Lower leg skin (tissue), 4 donors: ENCODE results near the gene PKD1. TPM values are rescaled to one million over a fixed set of nuclear protein-coding genes. Genes with fewer than 3 reads are reported as not detected.
"Not testable (repeated sequence)": the region's sequence is repeated elsewhere in the genome, so short reads cannot be mapped to it uniquely, and the experiment has no call there.

ENCODE experiments used
- DNase-seq, 2 donors: peaks; one replicate each; pipeline ENCODE4 v3.0.0-alpha.2; 2019; ENCODE audit warnings: low spot score in 2 of 2
- H3K4me3 ChIP-seq: fragments of 200-600 bp; sonication (generic); 2 replicates; pipeline ENCODE4 v1.5.1; 2017; ENCODE audit warnings: mild to moderate bottlenecking, low read depth; ENCODE audit not compliant: poor library complexity, severe bottlenecking
- POLR2A ChIP-seq, 2 donors: fragments of 450-650 bp; IDR thresholded peaks; one replicate each; pipeline ENCODE4 v1.6.1; 2016 to 2017; ENCODE audit warnings: antibody characterized with exemption in 2 of 2, mild to moderate bottlenecking in 1 of 2, moderate library complexity in 1 of 2
- WGBS, 2 donors: methylation state at CpG; one replicate each; pipeline ENCODE4 v1.1.5; 2018; 5-methylcytosine and 5-hydroxymethylcytosine counted together
- intact Hi-C: fragments of 100-400 bp; cut with DNase I; formaldehyde crosslinking; loops from one replicate; pipeline ENCODE4 v1.15.0; 2023; ENCODE audit warnings: low total_unique reads
- total RNA-seq, 4 donors: library from RNA; depleted of rRNA; stranded (reverse); fragments of >200 nt; gene quantifications; one replicate each; pipeline ENCODE4 v1.1.0, GENCODE V29; 2016
- TF ChIP-seq, protein P1 (sequence below), 3 donors: fragments of 450-650 bp; IDR thresholded peaks; one replicate each; pipeline ENCODE4 v1.5.1; 2016; ENCODE audit warnings: antibody characterized with exemption in 3 of 3, mild to moderate bottlenecking in 3 of 3, moderate library complexity in 2 of 3

The PKD1 gene
- total RNA-seq, 4 donors from 2014 or later: 125 to 266 (median 192) TPM

DNA sequence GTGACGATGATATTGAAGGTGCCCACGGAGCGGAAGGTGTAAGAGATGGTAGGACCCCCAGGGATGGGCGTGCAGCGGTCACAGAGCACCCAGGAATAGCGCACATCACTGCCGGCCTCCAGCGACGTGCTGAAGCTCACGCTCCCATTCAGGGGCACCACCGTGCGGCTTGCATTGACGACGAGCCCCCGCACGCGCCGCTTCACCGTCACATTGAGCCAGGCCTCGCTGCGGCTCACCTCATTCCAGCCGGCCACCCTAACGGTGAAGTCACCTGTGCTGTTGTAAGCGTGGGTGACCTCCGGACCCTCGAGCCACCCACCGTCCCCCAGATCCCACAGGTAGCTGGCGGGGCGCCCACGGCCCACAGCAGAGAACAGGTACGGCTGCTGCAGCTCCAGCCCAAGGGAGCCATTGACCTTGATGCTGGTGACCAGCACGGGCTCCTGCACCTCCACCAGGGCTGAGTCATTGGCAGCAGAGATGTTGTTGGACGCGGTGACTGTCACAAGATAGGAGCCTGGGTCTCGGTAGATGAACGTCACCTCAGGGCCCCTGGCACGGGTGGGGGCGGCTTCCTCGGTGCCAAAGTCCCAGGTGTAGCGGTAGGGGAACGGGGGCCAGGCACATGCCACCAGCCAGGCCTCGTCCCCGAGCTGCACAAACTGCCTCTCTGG is 25.2 kb downstream of the PKD1 start:
- intact Hi-C loops, DNase-seq, H3K4me3 ChIP-seq: not testable (repeated sequence)
- 89 to 93% methylated on average over 23 to 38 of the region's 43 CpGs for WGBS, 2 donors

GRCh38 chr16:2109872-2110271 is 25.8 kb downstream of the PKD1 start:
- H3K4me3 ChIP-seq, intact Hi-C loops, DNase-seq: not testable (repeated sequence)
- 85 to 95% methylated on average over 10 to 12 of the region's 23 CpGs for WGBS, 2 donors

DNA sequence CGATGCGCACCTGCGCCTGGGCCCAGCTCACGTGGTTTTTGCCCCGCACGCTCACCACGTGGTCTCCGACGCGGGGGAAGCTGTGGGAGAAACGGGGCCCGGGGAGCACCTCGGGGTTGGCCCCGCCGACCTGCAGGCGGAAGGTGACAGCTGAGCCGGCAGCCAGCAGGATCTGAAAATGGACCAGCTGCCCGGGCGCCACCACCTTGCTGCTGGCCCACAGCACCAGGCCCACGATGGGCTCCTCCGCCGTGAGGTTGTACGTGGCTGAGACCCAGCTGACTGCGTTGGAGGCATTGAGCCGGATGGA is 26.5 kb downstream of the PKD1 start:
- intact Hi-C loops, H3K4me3 ChIP-seq, DNase-seq: not testable (repeated sequence)
- 93 to 94% methylated on average over 23 to 24 of the region's 25 CpGs for WGBS, 2 donors

GRCh38 chr16:2108446-2109270 is 27.0 kb downstream of the PKD1 start:
- DNase-seq, H3K4me3 ChIP-seq, intact Hi-C loops: not testable (repeated sequence)
- WGBS, 2 donors: 96 to 97% methylated on average over 47 to 58 of the region's 73 CpGs

GRCh38 chr16:2107791-2108125 is 27.9 kb downstream of the PKD1 start:
- WGBS, 2 donors: 88 to 97% methylated on average over 12 to 18 of the region's 23 CpGs
- intact Hi-C loops, H3K4me3 ChIP-seq, DNase-seq: not testable (repeated sequence)

DNA sequence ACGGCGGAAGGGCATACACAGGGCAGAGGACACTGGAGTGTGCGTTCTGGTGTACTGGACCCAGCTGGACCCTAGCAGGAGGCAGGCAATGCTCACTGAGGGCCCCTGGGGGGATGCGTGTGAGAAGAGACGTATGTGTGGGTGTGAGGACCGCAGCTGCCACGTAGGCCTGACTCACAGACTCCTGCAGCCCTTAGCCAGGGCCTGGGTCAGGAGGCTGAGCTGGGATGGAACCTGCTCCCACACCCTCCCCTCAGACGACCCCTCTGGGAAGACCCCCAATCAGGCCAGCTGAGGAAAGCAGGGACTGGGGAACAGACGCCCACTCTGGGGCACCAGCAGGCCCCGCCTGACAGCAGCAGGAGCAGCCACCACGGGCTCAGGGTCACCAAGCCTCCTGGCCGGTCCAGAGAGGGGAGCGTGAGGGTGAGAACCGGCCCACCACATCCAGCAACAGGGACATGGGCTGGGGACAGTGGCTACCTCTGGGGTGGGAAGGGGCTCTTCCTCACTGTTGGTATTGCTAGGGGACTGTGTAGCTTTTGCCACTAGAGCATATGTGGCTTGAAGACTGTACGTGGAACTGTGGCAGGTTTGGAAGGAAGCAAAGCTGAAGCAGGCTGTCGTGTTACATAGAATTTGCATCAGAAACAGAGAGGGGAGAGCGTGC is 28.4 kb downstream of the PKD1 start:
- DNase-seq, H3K4me3 ChIP-seq, intact Hi-C loops: not testable (repeated sequence)
- WGBS, 2 donors: 75 to 87% methylated on average over 16 to 17 of the region's 17 CpGs

- intact Hi-C loops, DNase-seq, H3K4me3 ChIP-seq: not testable (repeated sequence)
- WGBS, 2 donors: 93% methylated on average over 14 to 24 of the region's 38 CpGs
Measured at GRCh38 chr16:2106211-2106610, 29.5 kb downstream of the PKD1 start.

- intact Hi-C loops, DNase-seq: not testable (repeated sequence)
- 90 to 92% methylated on average over 10 to 17 of the region's 22 CpGs for WGBS, 2 donors
Measured at GRCh38 chr16:2105769-2106168, 29.9 kb downstream of the PKD1 start.

DNA sequence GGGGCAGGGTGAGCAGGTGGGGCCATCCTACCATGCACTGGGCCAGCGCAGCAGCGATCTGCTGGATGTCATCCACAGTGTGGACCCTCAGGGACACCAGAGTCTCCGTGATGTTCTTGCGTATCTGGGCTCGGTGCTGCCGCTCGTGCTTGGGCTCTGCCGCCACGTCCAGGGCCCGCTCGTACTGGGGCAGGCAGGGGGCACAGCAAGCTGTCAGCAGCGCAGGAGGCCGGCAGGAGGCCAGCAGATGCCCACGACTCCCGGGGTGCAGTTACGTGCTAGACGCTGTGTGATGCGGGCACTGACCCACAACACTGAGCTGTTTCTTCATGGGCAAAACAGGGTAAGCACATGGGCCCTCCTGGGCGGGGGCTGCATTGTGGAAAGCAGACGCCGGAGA is 30.4 kb downstream of the PKD1 start:
- intact Hi-C loops, H3K4me3 ChIP-seq, DNase-seq: not testable (repeated sequence)
- WGBS, 2 donors: 93 to 96% methylated on average over 13 to 21 of the region's 21 CpGs

More at GRCh38 chr16:2105769-2106168, 29.9 kb downstream of the PKD1 start:
- not testable (repeated sequence) for H3K4me3 ChIP-seq

DNA sequence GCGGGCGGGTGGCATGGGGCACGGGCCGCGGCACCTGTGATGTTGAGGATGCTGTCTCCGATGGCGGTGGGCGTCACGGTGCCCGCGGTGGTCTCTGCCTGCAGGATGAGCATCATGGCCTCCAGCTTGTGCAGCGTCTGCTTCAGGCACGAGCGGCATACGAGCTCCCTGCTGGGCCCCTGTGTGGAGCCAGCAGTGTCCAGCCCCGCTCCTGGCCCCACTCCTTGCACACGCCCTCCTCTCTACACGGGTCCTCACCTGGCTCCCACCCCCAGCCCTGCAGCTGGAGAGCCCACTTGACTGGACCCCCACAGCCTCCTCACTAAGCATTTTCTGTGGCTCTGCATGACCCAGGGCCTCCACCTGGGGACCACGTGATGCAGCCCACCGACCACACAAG is 31.2 kb downstream of the PKD1 start:
- intact Hi-C loops, DNase-seq, H3K4me3 ChIP-seq: not testable (repeated sequence)
- WGBS, 2 donors: 60% methylated on average over 1 of the region's 20 CpGs; no CpG with 5 or more reads in 1 of the 2 donors

- H3K4me3 ChIP-seq: no peak overlapping the region
- DNase-seq: no peak
- TF ChIP-seq POLR2A (IDR thresholded peaks at IDR 0.05): no peak
- TF ChIP-seq, protein P1, sequence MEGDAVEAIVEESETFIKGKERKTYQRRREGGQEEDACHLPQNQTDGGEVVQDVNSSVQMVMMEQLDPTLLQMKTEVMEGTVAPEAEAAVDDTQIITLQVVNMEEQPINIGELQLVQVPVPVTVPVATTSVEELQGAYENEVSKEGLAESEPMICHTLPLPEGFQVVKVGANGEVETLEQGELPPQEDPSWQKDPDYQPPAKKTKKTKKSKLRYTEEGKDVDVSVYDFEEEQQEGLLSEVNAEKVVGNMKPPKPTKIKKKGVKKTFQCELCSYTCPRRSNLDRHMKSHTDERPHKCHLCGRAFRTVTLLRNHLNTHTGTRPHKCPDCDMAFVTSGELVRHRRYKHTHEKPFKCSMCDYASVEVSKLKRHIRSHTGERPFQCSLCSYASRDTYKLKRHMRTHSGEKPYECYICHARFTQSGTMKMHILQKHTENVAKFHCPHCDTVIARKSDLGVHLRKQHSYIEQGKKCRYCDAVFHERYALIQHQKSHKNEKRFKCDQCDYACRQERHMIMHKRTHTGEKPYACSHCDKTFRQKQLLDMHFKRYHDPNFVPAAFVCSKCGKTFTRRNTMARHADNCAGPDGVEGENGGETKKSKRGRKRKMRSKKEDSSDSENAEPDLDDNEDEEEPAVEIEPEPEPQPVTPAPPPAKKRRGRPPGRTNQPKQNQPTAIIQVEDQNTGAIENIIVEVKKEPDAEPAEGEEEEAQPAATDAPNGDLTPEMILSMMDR (IDR thresholded peaks at IDR 0.05): no peak
- intact Hi-C loops: no loop called here
- WGBS, 2 donors: 92 to 96% methylated on average over 15 to 17 of the region's 19 CpGs
Measured at GRCh38 chr16:2102471-2102870, 33.2 kb downstream of the PKD1 start.

DNA sequence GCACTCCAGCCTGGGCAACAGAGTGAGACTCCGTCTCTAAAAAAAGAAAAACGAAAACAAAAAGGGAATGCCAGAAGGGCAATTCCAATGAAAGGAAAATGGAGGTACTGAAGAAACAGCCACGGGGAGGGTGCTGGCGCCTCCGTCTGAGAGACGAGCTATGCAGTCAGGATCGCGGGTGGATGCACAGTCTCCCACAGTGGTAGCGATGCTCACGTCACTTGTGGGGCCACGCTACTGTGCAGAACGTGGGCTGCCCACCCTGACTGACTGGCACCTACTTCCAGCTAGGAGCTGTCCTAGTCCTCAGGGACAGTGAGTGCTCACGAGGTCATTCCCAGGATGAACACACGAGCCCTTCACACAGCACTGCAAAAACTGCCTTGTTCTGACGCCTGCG is 34.1 kb downstream of the PKD1 start:
- DNase-seq, intact Hi-C loops, H3K4me3 ChIP-seq: not testable (repeated sequence)
- 85 to 90% methylated on average over 10 to 12 of the region's 16 CpGs for WGBS, 2 donors

DNA sequence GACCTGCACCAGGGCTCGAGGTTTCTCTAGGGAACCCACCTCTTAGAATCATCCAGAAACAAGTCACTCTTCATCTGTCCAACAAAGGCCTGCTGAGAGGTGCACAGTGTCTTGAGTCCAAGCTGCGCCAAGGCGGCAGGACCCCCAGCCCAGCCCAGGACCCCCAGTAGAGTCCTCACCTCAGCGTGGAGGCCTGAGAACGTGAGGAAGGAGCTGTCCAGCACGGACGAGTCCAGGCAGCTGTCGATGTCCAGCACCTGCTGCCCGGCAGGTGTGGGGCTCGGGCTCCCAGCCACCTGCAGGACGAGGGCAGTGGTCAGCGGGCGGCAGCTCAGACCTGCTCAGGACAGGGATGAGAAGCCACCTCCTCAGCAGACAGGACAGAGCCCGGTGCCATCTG is 38.0 kb downstream of the PKD1 start:
- DNase-seq, H3K4me3 ChIP-seq, intact Hi-C loops: not testable (repeated sequence)
- 88 to 90% methylated on average over 4 to 8 of the region's 14 CpGs for WGBS, 2 donors
